DMS114 treated with DMSO at 0.1 percent for 48 hours (cell line): ENCODE results near the gene MIEF2.

ENCODE experiments used
- DNase-seq: peaks from one replicate; lab custom pipeline; 2025; ENCODE audit not compliant: unreplicated experiment; lab: John Stamatoyannopoulos, UW

Gene MIEF2

DNA sequence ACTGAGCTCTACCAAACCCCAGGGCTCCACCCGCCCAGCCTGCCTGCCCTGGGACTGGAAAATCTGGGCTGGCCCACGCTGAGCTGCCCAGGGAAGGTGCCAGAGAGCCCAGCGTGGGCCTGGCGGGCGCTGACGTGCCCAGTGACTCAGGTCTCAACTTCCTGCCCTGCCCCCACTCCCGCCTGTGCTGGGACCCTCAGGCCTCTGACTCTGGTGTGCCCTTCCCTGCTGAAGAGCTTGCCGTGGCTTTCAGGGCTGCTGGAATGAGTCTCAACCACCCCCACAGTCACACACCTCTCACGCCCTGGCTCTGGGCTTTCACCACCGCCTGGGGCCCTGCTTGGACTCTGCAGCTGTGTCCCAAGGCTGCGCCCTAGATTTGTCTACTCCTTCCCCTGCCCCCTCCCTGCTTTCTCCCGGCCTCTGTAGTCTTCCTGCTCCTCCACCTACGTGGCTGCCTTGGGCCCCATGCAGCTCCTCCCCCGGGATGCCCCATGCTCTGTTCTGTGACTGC lies 24.7 kb upstream of the MIEF2 start:
- no peak for DNase-seq

DNA sequence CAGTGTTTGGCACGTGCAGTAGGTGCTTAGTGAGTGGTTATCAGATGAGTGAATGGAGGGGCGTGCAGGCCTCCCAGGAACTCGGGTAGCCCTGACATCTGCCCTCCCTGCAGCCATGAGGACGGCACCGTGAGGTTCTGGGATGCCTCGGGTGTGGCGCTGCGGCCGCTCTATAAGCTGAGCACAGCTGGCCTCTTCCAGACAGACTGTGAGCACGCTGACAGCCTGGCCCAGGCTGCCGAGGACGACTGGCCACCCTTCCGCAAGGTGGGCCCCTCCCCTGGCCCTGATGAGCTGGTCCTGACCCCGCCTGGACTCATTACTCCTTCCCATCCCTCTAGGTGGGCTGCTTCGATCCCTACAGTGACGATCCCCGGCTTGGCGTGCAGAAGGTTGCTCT lies 24.0 kb upstream of the MIEF2 start:
- DNase-seq: no peak

DNA sequence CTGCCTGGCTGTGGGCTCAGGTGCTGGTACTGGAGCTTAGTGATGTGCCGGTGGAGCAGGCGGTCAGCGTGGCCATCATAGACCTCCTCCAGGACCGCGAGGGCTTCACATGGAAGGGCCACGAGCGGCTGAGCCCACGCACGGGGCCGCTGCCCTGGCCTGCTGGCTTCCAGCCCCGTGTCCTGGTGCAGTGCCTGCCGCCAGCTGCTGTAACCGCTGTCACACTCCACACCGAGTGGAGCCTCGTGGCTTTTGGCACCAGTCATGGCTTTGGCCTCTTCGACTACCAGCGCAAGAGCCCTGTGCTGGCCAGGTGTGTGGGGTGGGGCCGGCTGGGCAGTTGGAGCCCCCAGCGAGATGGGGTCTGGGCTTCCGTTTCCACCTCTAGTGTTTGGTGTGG lies 23.0 kb upstream of the MIEF2 start:
- DNase-seq: no peak

DNA sequence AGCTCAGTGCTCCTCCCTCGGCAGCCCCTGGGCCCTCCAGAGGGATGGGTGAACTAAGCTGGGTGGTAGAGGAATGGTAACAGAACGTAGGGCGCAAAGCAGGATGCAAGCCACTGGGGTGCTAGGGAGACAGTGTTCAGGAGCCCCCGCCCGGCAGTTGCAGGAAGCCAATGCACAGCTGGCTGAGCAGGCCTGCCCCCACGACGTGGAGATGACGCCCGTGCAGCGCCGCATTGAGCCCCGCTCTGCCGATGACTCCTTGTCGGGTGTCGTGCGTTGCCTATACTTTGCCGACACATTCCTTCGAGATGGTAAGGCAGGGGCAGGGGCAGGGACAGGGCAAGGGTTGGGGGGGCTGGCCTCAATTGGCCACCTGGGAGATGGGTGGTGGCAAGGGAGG lies 22.2 kb upstream of the MIEF2 start:
- no peak for DNase-seq

DNA sequence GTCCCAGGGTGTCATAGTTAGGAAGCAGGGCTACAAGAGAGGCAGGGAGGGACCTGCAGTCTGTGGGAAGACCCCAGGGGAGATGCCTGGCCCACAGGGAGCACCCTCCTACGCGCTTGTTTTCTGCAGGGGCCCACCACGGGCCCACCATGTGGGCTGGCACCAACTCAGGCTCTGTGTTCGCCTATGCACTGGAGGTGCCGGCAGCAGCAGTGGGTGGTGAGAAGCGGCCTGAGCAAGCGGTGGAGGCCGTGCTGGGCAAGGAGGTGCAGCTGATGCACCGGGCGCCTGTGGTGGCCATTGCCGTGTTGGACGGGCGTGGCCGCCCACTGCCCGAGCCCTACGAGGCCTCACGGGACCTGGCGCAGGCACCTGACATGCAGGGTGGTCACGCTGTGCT lies 20.0 kb upstream of the MIEF2 start:
- no peak for DNase-seq

DNA sequence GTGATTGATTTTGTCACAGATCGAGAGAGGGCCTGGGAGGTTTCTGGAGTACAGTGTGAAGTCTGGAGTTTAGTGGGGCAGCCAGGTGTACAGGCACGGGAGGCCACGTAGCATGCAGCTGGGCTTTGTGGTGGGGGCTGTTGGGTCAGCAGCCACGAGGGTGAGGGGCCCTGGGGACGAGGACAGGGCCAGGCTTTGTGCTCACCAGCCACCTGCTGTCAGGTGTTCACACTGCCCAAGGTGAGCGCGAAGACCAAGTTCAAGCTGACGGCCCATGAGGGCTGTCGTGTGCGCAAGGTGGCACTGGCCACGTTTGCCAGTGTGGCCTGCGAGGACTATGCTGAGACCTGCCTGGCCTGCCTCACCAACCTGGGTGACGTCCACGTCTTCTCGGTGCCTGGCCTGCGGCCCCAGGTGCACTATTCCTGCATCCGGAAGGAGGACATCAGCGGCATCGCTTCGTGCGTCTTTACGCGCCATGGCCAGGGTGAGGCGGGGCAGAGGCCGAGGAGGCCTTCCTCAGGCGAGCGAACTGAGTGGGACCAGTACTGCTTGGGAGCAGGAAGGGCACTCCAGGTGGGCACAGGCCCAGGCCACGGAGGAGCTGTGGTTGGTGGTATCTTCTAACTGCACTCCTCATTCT lies 19.1 kb upstream of the MIEF2 start:
- no peak for DNase-seq

DNA sequence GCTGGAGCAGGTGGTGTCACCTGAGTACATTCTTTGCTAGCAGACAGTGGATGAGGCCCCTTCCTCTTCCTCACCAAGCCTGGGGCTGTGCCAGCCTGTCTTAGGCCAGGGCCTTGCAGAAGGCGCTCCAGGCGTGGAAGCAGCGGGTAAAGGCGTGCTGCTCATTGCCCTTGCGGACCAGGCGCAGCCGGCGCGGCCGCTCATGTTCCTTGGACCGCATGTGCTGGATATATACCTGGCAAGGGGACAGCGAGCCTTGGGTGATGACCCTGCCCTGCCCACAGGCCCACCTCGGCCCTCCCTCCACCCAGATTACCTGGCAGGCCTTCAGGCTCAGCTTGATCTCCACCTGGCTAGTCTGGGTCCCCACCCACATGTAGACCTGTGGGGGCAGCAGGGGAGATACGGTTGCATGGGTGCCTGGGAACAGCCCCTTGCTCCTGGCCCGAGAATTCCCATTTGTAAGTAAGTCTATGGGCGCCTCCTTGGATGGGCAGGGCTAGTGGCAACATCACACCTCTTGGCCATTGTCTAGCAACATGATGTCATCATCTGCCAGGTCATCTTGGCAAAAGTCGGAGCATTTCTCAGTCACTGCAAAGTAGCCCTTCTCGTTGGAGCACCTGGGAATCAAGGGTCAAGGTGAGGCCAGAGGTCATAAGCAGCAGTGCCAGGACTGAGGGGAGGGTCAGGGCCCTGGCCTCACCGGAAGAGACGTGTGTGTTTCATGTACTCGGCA lies 15.3 kb upstream of the MIEF2 start:
- no peak for DNase-seq

DNA sequence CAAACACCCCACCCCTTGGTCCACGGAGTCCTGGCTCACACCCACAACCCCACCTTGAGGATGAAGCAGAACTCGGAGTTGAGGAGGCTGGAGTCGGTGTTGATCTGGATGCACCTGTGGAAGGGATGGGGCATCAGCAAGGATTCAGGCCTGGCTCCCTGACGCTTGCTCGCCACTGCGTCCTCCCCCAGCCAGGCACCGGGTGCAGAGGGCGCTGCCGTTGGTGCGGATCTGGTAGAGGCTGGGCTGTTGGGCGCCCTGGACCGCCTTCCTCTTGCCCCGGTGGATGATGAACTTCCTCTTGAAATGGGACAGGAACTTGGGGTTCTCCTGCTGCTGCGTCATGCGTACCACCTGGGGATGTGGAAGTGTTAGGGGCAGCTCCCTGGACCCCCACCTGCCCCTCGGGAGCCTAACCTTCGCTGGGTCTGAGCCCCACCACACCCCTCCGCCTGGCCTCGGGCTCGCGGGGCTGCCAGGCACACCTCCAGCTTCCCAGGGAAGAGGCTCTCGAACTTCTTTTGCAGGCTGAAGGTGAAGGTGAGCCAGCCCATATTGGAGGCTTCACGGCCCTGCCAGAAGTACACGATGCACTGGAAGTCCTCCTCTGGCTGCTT lies 14.2 kb upstream of the MIEF2 start:
- DNase-seq: no peak

DNA sequence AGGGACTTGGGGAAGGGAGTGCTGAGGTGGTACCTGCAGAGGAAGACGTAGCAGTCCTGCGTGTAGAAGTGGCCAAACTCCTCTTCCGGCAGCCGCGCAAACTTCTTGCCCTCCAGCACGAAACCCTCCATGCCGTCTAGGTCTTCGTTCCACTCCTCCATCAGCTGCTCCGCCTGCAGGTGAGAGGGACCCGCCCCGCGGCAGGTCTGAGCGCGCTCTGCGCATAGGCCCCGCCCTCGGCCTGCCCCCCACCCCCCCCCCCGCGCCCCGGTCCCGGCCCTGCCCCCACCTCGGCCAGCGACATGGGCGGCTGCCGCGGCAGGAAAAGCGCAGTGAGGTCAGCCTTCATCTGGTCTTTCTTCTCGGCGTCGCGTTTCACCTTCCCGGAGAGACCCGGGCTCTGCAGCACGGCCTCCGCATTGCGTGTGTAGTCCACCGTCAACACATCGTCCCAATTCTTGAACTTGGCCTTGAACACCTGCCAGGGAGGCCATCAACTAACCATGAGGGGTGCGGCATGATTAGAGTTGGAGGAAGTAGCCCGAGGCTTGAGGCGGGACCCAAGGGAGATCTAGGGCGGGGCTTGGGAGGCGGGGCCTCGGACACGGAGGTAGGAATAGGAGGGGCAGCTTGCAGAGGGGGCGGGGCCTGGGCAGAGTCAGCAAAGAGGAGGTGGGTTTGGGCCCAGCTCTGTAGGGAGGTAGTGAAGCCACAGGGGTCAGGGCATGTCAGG lies 13.4 kb upstream of the MIEF2 start:
- no peak for DNase-seq

DNA sequence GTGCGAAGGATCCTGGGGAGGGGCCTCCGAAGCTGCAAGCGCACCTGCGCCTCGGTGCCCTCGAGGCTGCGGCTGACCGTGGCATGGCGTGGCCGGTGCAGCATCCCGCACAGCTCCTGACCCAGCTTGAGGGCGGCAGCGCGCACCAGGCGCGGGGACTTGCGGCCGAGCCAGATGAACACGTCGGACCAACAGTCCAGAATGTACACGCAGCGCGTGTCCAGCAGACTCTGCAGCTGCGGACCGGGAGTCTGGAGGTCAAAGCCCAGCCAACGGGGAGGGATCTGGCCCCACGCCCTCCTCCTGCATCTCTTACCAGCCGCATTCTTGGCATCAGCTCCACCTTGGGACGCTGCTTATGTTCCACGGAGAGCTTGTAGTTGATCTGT lies 12.9 kb upstream of the MIEF2 start:
- no peak for DNase-seq

DNA sequence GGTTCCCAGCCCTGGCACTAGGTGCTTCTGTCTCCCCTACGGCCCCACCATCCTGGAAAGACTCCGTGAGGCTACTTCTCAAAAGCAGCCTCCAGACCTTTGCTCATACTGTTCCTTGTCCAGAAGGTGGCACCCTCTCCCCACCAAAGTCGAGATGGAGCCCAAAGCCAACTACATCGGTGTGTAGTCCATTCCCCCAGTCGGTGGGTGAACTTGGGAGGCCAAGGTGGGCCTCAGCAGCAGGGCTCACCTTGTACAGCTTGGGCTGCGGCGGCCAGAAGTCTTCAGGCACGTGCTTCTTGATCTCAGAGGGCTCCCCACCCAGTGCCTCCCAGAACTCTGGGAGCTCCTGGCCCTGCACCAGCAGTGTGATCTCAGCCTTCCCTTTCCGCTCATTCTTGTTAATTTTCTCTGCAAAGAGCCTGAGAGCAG lies 12.1 kb upstream of the MIEF2 start:
- DNase-seq: peak; percentile 25

DNA sequence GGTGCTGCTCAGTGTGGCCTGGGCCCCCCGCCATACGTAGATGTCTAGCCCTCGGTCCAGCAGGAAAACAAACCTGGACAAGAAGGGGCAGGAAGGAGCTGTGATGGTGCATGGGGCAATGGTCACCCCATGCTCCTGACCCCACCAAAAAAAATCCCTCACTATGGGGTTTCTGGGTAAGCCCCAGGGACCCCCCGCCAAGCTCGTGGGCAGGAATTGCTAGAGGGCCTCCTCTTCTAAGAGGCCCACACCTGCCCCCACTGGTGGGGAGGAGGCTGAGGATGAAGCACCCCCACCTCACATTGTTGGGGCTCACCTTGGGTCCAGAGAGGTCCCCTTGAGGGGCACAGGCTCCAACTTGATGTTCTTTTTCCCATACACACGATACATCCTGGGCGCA lies 11.7 kb upstream of the MIEF2 start:
- DNase-seq: no peak

DNA sequence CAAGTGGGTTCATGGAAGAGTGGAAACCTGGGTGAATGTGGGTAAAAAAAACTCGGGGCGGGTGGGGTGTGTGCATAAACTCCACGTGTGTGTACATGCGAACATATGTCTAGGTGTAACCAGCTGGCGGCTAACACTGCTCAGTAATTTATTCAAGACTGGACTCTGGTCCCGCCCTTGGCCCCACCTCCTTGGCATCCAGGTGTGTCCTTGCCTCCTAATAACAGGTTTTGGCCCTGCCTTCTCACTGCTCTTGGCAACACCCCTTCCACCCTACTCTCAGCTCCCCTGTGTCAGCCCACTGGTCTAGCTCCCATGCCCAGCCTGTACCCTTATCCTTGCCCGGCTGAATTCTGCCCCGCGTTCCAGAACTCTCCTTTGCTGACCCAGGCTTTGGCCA lies 10.2 kb upstream of the MIEF2 start:
- DNase-seq: no peak

DNA sequence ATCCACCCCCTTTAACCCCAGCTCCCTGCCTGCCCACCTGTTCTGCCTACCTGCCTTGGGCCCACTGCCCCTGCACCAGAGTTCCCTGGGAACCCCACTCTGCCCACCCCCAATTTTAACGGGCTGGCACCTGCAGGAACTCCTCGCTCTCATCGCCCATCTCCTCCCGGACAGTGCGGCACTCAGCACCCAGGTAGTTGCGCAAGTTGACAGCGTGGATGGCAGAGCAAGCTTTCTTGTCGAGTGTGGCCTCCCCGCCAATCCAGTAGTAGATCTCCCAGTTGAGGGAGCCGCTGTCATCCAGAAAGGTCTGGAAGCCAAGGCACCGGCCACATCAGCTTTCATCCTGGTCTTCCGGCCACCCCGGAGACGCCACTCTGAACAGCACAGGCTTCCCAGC lies 9.8 kb upstream of the MIEF2 start:
- no peak for DNase-seq

DNA sequence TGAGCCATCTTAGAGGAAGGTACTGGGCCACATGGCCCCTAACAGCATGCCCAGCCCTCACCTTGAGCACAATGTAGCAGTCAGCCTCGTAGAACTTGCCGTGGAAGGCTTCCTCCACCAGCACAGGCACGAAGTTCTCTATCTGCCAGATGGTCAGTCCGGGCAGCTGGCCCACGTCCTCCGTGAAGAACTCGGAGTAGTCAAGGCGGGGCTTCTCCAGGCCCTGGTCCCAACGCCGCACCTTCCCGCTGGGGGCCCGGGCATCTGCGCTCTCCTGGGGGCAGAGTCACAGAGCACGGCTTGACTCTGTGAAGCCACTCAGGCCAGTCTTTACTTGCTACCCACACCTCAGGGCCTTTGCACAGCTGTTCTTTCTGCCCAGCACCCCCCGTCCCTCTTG lies 9.3 kb upstream of the MIEF2 start:
- DNase-seq: no peak

DNA sequence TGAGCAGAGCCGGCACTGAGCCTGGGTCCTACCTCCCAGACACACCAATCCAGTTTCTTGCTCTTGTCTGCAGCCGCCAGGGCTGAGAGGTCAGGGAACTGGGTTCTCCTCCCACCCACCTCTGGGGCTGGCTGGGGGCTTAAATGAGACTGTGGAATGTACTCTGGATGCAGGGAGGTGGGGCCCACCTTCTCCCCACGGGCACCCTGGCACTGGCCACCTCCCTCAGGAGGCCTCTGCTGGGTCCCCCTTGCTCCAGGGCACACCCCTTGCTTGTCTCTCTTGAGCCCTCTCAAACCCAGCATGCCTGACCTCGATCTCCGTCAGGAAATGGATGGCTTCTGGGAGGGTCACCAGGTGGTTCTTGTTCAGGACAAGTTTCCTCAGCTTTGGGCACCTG lies 8.3 kb upstream of the MIEF2 start:
- no peak for DNase-seq

DNA sequence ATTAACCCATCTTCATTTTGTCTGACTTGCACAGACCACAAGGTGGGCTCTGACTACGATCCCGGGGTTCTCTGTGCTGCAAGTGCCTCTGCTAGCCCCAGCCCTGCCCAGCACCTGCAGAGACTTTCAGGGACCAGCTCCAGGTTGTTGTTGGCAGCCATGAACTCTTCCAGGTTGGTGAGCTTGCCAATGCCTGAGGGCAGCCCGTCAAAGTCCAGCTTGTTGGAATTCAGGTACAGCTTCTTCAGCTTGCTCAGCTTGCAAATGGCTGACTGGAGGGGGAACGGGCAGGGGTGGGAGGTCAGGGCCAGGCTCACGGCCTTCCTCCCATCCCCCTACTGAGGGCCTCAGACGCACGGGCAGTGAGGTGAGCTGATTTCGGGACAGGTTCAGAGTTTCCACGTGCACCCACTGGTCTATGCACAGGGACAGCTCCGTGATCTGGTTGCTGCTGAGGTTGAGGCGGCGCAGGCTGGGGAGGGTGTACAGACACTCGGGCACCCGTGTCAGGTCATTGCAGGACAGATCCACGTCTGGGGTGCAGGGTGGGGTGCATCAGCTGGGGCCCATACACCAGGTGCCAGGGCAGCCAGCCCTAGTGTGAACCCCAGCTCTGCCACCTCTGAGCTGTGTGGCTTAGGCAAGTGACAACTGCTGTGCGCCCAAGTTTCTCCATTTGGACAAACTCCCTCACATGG lies 7.1 kb upstream of the MIEF2 start:
- no peak for DNase-seq

DNA sequence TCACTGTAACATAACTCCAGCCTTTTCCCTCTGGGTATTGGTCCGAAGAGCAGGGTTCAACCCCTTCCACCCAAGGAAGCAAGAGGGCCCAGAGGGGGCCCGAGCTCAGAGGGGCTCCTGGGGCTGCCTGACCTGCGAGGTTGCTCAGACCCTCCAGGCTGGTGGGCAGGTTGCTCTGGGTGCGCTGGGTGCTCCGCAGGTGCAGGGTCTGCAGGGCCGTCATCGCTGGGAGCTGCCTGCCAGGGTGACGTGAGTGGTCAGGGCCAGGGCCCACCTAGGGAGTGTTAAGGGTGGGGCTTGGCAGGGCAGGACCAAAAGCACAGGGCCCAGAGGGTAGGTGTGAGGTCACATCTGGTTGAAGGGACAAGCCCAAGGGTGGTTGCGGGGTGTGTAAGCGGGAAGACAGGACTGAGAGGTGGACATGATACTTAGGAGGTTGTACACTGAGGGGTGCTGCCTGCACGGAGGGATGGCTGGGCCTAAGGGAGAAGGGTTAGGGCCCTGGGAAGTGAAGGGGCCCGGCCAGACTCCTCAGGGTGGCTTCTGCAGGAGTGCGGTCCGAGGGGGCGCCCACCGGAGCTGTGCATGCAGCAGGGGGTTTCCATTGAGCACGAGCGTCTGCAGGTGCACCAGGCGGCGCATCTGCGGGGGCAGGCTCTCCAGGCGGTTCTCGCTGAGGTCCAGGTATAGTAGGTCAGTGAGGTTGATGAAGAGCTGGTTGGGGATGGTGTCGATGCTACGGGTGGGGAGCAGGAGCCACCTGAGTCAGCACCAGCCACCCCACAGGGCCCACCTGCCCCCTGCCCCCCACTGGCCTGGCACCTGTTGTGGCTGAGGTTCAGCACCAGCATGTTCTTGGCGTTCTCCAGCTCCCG lies 6.3 kb upstream of the MIEF2 start:
- no peak for DNase-seq

DNA sequence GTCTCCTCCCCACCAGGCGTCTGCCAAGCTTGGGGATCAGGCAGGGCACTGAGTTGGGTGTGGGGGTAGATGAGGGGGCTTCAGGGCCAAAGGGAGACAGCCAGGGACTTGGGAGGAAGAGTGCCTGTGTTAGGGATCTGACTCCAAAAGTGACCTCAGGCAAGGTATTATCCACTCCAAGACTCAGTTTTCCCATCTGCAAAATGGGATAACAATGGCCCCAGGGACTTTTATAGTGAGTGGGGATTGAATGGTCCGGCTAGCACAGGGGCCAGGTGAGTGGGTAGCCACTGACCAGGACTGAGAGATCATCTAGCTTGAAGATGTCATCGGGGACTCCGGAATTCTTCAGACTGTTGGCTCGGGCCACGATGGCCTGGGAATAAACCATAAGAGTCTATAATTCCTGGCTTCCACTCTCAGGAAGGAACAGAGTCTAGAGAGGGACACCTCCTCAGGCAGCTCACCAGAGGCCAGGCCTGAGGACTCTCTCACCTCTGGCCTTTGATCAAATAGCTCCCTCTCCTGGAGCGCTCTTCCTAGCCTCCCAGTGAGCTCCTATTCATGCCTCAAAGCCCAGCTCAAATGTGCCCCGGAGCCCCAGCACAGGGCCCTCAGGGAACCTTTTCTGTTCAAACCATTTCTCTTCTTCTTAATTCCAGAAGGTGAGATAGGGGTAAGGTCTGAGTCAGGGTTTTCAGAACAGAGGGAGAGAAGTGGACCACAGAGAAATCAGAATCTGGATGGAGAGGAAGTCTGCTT lies 5.4 kb upstream of the MIEF2 start:
- DNase-seq: no peak
